Endothelial cell (in vitro differentiated cells): ENCODE measurements around the gene FRS3. TPM values are rescaled to one million over a fixed set of nuclear protein-coding genes. Genes with fewer than 3 reads are reported as not detected.

Experiments
- DNase-seq: peaks from one replicate; pipeline ENCODE4 v3.0.0; 2021; ENCODE audit warnings: low spot score
- H3K27ac Mint-ChIP-seq: one replicate; pipeline ENCODE4 v1.8.0; 2021; ENCODE audit warnings: mixed read lengths, inconsistent platforms; ENCODE audit not compliant: unreplicated experiment
- H3K27me3 Mint-ChIP-seq: one replicate; pipeline ENCODE4 v1.8.0; 2021; ENCODE audit warnings: mild to moderate bottlenecking, moderate library complexity, mixed read lengths, inconsistent platforms; ENCODE audit not compliant: unreplicated experiment
- H3K36me3 Mint-ChIP-seq: one replicate; pipeline ENCODE4 v1.8.0; 2021; ENCODE audit warnings: mild to moderate bottlenecking, low read depth, mixed read lengths, inconsistent platforms; ENCODE audit not compliant: unreplicated experiment
- H3K4me1 Mint-ChIP-seq: one replicate; pipeline ENCODE4 v1.8.0; 2021; ENCODE audit warnings: mild to moderate bottlenecking, mixed read lengths, inconsistent platforms; ENCODE audit not compliant: unreplicated experiment
- H3K4me3 Mint-ChIP-seq: one replicate; pipeline ENCODE4 v1.8.0; 2021; ENCODE audit warnings: mild to moderate bottlenecking, mixed read lengths, inconsistent platforms; ENCODE audit not compliant: unreplicated experiment
- H3K9me3 Mint-ChIP-seq: one replicate; pipeline ENCODE4 v1.8.0; 2021; ENCODE audit warnings: mixed read lengths, inconsistent platforms; ENCODE audit not compliant: unreplicated experiment
- total RNA-seq: library from RNA; stranded (reverse); fragmentation: NEBNext Ultra II Directional; extraction: Animal tissue kit (Norgen Biotek cat#: 25700); gene quantifications from one replicate; pipeline ENCODE4 v1.2.1, GENCODE V29; 2021; ENCODE audit not compliant: unreplicated experiment
- TF ChIP-seq, protein P1 (sequence below): fragments of 200-600 bp; sonication (generic); IDR thresholded peaks from one replicate; pipeline ENCODE4 v1.5.0; 2021; ENCODE audit warnings: antibody characterized with exemption; ENCODE audit not compliant: unreplicated experiment

The FRS3 gene
- total RNA-seq, 1 donor from 2014 or later = 8.8 TPM

DNA sequence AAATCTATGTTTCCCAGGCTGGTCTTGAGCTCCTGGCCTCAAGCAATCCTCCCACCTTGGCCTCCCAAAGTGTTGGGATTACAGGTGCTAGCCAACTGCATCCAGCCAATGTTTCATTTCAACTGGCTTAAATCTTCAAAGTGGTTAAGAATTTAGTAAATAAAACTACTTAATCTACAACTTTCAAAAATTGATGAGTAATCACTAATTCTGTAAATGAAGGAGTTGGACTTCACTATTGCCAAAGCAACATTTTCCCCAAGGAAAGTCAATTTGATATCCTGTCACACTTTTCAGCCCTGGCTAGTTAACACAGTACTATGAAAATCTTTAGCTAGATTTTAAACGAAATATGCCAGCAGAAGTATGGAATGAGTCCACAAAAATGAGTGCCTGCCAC is 11.6 kb upstream of the FRS3 start:
- Mint-ChIP-seq H3K4me3 (peak overlapping the region; percentile 11), H3K9me3 (no peaks in the 10 kb centered on the region), H3K36me3 (peaks cover 3% of the 10 kb centered on the region), H3K27ac (no peak overlapping the region), H3K4me1 (peaks cover 11% of the 10 kb centered on the region), H3K27me3 (peaks cover 4% of the 10 kb centered on the region)
- DNase-seq = no peak
- TF ChIP-seq, protein P1, sequence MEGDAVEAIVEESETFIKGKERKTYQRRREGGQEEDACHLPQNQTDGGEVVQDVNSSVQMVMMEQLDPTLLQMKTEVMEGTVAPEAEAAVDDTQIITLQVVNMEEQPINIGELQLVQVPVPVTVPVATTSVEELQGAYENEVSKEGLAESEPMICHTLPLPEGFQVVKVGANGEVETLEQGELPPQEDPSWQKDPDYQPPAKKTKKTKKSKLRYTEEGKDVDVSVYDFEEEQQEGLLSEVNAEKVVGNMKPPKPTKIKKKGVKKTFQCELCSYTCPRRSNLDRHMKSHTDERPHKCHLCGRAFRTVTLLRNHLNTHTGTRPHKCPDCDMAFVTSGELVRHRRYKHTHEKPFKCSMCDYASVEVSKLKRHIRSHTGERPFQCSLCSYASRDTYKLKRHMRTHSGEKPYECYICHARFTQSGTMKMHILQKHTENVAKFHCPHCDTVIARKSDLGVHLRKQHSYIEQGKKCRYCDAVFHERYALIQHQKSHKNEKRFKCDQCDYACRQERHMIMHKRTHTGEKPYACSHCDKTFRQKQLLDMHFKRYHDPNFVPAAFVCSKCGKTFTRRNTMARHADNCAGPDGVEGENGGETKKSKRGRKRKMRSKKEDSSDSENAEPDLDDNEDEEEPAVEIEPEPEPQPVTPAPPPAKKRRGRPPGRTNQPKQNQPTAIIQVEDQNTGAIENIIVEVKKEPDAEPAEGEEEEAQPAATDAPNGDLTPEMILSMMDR = no peak

- TF ChIP-seq, protein P1 = no peak
- Mint-ChIP-seq H3K27me3 (peaks cover 3% of the 10 kb centered on the region), H3K27ac (no peak overlapping the region), H3K9me3 (no peaks in the 10 kb centered on the region), H3K4me1 (peaks cover 19% of the 10 kb centered on the region), H3K36me3 (peaks cover 9% of the 10 kb centered on the region), H3K4me3 (peak overlapping the region; percentile 49)
- no peak for DNase-seq
These were observed 10.3 kb upstream of the FRS3 start for GRCh38 chr6:41790045-41790444.

DNA sequence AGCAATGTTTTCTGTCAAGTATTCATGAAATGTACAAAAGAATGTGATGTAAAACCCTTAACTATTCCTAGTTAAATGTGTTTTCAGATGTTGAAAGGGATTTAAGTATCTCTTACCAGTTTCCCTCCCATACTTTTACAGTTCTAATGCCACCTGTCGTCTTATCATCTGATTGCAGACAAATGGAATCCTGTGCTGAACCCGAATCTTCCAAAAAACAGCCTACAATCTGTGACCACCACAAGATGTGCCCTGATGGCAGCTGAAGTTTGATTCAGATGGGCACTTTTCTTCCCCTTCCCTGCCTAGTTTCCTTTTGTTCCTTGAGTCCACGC is 9.7 kb upstream of the FRS3 start:
- peaks cover 3% of the 10 kb centered on the region for H3K27me3 Mint-ChIP-seq
- peaks cover 26% of the 10 kb centered on the region for H3K4me1 Mint-ChIP-seq
- peak overlapping the region; percentile 86 for H3K4me3 Mint-ChIP-seq
- TF ChIP-seq, protein P1 = no peak
- no peaks in the 10 kb centered on the region for H3K9me3 Mint-ChIP-seq
- peaks cover 14% of the 10 kb centered on the region for H3K36me3 Mint-ChIP-seq
- DNase-seq = no peak
- H3K27ac Mint-ChIP-seq = no peak overlapping the region

- Mint-ChIP-seq H3K9me3 (no peaks in the 10 kb centered on the region), H3K4me1 (peaks cover 43% of the 10 kb centered on the region), H3K4me3 (peak within 1 kb of the TSS; percentile 97), H3K27ac (peak within 1 kb of the TSS; percentile 95), H3K27me3 (peaks cover 3% of the 10 kb centered on the region), H3K36me3 (peaks cover 20% of the 10 kb centered on the region)
- peak; percentile 96 for DNase-seq
- TF ChIP-seq, protein P1 = peak; percentile 90
These were observed 7.7 kb upstream of the FRS3 start, which contains the start of gene TOMM6 for GRCh38 chr6:41787219-41787917. TOMM6 (plus strand) TSS chr6:41787694; CDS start chr6:41787698, 4 bp downstream.

DNA sequence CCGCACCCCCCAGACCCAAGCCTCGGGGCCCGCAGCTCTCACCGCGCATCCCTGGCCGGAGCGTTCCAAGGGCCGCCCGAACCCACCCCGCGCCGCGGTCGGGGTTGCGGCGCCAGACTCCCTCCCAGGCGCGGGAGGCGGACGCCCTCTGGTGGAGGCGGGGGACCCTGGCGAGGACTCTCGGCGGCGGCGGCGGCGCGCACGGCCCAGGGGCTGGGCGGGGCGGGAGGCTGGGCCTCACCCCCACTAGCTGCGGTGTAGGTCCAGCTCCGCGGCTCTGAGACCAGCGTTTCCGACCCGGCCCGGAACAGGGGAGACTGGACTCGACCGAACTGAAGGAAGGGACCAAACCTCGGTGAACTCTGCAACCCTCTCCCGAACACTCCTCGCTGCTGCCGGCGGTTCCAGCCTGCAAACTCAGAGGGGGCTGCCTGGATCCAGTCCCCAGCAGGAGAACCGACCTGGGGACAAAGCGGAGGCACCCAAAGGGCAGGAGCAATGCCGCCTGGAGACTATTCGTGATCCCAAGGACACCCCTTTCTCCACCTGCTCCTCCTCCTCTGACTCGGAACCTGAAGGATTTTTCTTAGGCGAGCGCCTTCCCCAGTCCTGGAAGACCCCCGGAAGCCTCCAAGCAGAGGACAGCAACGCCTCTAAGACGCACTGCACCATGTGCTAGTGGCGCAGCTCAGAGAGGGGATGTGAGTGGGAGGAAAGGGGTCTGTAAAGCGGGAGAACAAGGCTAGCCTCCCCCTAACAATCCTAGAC is 6.9 kb upstream of the FRS3 start:
- no peaks in the 10 kb centered on the region for H3K9me3 Mint-ChIP-seq
- peak overlapping the region; percentile 64 for H3K27ac Mint-ChIP-seq
- peak; percentile 93 for DNase-seq
- TF ChIP-seq, protein P1 = peak; percentile 75
- peaks cover 3% of the 10 kb centered on the region for H3K27me3 Mint-ChIP-seq
- peak overlapping the region; percentile 97 for H3K4me3 Mint-ChIP-seq
- peaks cover 46% of the 10 kb centered on the region for H3K4me1 Mint-ChIP-seq
- H3K36me3 Mint-ChIP-seq = peaks cover 20% of the 10 kb centered on the region
